ENCODE results near the gene CORO2A.

GRCh38 chr9:98091735-98092612, 100.5 kb downstream of the CORO2A start:
- TF ChIP-seq CTCF (conservative IDR thresholded peaks at IDR 0.05; ENCODE audit: low read depth, low read length) = no peak
- no peak for TF ChIP-seq RCOR1 (IDR thresholded peaks at IDR 0.05; ENCODE audit: insufficient replicate concordance, low read length)
- no peak for TF ChIP-seq USF2 (IDR thresholded peaks at IDR 0.05; ENCODE audit: low read depth, low read length)

Data from IMR-90 (cell line).